Retina (tissue), 1 donor: ENCODE results near the gene SRSF5.
"Not testable (repeated sequence)": the region's sequence is repeated elsewhere in the genome, so short reads cannot be mapped to it uniquely, and the experiment has no call there.

Source experiments
- DNase-seq: peaks from one replicate; pipeline ENCODE4 v3.0.0-alpha.2; 2016

Gene SRSF5

DNA sequence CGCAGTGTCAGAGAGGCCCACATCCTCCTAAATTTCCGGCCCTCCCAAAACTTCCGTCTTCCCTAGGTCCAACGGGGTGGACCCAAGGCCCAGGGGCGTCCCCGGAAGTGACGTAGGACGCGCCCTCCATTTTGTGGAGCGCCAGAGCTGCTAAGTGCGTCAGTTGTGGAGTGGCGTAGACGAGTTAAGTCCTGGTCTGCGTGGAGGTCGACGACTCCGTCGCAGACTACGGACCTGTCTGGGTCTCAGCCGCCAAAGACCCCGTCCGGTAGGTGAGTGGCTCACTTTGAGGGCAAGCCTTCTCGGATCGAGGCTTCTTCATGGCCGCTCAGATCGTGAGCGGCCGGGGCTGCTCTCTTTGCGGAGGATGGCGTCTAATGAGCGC lies at the start of gene SRSF5:
Gene SRSF5, plus strand, starts transcription at position 159 of the 385 bp plus-strand sequence. CDS start 1,015 bp downstream, outside the sequence.
- DNase-seq, result peak; percentile 98

DNA sequence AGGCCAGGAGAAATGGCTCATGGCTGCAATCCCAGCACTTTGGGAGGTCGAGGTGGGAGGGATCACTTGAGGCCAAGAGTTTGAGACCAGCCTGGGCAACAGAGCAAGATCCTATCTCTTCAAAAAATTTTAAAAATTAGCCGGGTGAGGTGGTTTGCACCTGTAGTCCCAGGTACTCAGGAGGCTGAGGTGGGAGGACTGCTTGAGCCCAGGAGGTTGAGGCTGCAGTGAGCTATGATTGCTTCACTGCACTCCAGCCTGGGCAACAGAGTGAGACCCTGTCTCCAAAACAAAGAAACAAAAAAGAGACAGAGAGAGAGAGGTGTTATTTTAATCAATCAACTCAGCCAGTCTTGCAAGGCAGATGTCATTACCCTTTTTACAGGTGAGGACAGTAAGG lies 48.3 kb upstream of the SRSF5 start:
- DNase-seq, result not testable (repeated sequence)

DNA sequence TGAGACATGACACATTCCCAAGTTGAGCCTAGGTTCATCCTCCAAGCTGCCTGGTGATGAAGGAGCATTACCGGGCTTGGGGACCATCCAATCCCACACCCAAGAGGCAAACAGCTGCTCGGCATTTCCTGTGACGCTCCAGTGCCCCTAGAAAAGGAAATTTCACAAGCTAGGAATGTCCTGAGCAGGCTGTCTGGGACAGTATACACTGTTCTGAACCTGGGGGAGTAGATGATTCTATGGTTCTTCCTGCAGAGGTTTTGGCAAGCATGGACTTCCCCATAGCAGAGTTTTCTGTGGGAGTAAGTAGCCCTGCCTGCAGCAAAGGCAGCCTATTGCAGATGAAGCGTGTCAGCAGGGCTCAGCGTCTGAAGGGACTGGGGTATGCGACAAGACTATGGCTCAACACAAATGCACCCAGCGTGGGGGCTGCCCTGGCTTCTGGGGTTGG lies 47.4 kb upstream of the SRSF5 start:
- peak; percentile 47 for DNase-seq

GRCh38 chr14:69720912-69721311 lies 46.0 kb upstream of the SRSF5 start:
- DNase-seq, result no peak

GRCh38 chr14:69726761-69727511 lies 40.0 kb upstream of the SRSF5 start:
- DNase-seq, result peak; percentile 94

- no peak for DNase-seq
Observed at GRCh38 chr14:69727860-69728259, 39.1 kb upstream of the SRSF5 start.

GRCh38 chr14:69731919-69732598 lies 34.9 kb upstream of the SRSF5 start:
- DNase-seq, result not testable (repeated sequence)

DNA sequence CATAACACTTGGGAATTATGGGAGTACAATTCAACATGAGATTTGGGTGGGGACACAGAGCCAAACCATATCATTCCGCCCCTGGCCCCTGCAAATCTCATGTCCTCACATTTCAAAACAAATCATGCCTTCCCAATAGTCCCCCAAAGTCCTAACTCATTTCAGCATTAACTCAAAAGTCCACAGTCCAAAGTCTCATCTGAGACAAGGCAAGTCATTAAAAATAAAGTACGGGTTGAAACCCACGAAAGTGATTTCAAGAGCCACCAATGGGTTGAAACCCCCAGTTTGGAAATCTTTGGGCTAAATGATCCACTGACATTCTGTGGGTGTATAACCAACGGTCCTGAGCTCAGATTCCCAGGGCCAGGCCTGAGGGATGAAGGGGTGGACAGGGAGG lies 30.5 kb upstream of the SRSF5 start:
- not testable (repeated sequence) for DNase-seq

- DNase-seq, result no peak
Observed at GRCh38 chr14:69741055-69741454, 25.9 kb upstream of the SRSF5 start.

DNA sequence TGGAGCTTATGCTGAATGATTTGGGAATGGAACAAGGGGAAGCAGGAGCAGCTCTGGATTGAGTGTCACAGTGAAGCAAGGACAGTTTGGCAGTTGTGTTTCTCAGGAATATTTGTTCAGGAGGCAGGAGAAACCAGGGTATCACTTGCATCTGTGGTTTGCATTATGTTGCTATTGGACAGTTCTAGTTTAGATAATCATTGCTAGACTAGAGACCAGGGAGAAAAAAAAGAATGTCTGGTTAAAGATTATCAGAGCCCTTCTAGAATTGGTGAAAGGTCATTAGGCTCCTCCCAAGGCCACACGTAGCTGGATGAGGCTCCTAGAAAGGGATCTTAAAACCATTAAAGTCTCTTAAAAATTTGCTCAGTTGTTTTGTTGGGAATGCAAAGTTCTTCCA lies 17.0 kb upstream of the SRSF5 start:
- DNase-seq, result no peak

GRCh38 chr14:69750495-69750894 lies 16.4 kb upstream of the SRSF5 start:
- DNase-seq, result no peak

- no peak for DNase-seq
Observed at GRCh38 chr14:69752773-69753172, 14.2 kb upstream of the SRSF5 start.

- no peak for DNase-seq
Observed at GRCh38 chr14:69753860-69754259, 13.1 kb upstream of the SRSF5 start.

GRCh38 chr14:69754487-69754886 lies 12.5 kb upstream of the SRSF5 start:
- DNase-seq, result no peak

- no peak for DNase-seq
Observed at GRCh38 chr14:69755296-69755695, 11.6 kb upstream of the SRSF5 start.

- DNase-seq, result no peak
Observed at GRCh38 chr14:69755784-69756183, 11.2 kb upstream of the SRSF5 start.

DNA sequence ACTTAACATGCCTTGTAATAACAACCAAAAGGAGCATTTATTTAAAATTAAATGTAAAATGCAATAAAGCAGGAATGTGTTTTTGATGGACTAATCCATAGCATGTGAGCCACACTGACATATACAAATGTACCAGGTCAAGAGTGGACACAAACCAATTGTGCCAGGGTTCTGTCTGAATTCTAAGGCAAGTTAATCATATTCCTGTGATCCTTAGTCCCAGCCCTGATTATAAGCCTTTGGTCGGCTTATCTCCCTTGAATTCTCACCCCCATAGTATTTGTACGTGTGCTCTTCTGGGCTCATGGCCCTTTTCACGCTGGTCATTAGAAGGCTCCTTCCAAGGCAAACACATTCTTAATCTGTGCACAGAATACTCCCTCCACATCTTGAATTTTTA lies 10.6 kb upstream of the SRSF5 start:
- no peak for DNase-seq

DNA sequence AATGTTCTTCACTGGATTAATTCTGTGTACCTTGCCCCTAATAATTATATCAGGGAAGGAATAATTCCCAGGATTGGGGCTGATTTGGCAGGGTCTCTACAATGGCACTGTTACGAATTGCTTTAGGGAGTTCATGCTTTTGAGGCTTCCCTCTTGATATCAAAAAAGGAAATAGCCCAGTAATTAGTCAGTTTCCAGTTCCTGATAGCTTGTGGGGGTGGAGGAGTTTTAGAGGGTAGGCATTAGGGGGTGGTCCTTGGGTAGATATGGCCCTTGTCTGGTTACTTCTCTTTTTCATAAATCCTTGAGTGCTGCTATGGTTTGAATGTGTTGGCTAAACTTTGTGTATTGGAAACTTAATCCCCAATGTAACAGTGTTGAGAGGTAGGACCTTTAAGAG lies 6.1 kb upstream of the SRSF5 start:
- no peak for DNase-seq

DNA sequence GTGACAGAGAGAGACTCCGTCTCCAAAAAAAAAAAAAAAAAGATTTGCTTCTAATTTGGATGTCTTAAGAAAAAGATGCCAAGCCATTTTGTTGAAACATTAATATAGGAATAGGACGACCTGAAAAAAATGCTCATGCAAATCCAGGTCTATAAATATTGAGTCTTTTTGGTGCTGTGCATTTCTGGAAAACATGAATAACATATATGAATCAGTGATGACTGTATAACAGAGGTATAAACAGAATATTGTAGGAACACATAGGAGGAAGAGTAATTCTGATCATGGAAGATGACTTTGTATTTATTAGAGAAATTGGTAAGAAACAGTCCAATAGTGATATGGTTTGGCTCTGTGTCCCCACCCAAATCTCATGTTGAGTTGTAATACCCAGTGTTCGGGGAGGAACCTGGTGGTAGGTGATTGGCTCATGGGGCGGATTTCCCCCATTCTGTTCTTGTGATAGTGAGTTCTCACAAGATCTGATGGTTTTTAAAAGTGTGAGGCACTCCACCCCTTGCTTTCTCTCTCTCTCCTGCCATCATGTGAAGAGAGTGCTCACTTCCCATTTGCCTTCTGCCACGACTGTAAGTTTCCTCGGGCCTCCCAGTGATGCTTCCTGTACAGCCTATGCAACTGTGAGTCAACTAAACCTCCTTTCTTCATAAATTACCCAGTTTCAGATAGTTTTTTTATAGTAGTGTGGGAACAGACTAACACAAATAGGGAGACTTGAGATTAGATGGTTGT lies 3.0 kb upstream of the SRSF5 start:
- DNase-seq, result no peak

- peak; percentile 97 for DNase-seq
Observed at GRCh38 chr14:69767369-69767999, 542 bp downstream of the SRSF5 start.

DNA sequence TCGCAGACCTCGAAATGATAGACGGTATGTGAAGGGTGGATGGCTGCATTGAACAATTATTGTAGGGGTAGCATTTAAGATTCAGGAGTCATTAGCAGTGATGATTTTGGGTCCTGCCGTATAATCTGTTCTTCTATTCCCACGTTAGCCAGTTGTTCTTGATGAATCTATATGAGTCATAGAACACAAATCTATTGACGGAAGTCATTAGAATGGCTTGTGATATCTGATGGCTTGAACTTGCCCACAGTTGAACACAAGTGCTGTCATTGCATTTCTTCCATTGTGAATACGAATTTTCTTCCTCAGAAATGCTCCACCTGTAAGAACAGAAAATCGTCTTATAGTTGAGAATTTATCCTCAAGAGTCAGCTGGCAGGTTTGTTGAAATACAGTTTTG lies 1.9 kb downstream of the SRSF5 start:
- DNase-seq, result no peak

GRCh38 chr14:69769623-69770022 lies 2.7 kb downstream of the SRSF5 start:
- DNase-seq, result no peak

DNA sequence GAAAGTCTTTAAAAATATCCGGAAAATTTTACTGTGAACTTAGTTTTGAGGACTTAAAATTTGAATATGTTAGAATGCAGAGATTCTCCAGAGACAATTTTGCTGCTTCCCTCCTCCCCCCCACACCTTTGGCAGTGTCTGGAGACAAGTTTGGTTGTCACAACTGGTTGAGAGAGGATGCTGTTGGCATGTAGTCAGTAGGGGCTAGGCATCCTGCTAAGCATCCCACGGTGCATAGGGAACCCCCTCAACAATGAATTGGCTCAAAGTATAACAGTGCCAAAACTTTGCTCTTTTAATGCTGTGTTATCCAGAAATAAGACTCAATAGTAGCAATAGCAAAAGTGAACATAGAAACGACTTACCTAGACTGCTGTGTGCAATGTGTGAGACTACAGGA lies 3.6 kb downstream of the SRSF5 start:
- no peak for DNase-seq
